GM12878 (cell line): ENCODE measurements around the gene NKD2. TPM values are rescaled to one million over a fixed set of nuclear protein-coding genes. Genes with fewer than 3 reads are reported as not detected.

Experiments used
- ATAC-seq: fragments of 200-7000 bp; cut with Tn5 transposase; 3 replicates; pipeline ENCODE4 v1.9.1; 2020; ENCODE audit warnings: mild to moderate bottlenecking, moderate library complexity
- BruUV-seq: library from RNA; stranded (reverse); fragments of 400-500 nt; replicated peaks from 2 replicates; lab custom pipeline; 2021; lab: Mats Ljungman, UMichigan
- CTCF ChIA-PET: fragments of 300-600 bp; sonication (Branson Sonifier 250); formaldehyde crosslinking; extraction: SDS; loops from one replicate; lab custom pipeline; 2021; ENCODE audit warnings: inconsistent platforms; lab: Yijun Ruan, JAX
- POLR2A ChIA-PET: fragments of 350-600 bp; formaldehyde crosslinking; extraction: SDS; loops from one replicate; lab custom pipeline; 2021; ENCODE audit warnings: inconsistent platforms; lab: Charles Lee
- RAD21 ChIA-PET: fragments of 300-600 bp; sonication (Branson Sonifier 250); formaldehyde crosslinking; loops from one replicate; lab custom pipeline; 2023; ENCODE audit warnings: antibody characterized with exemption; ENCODE audit not compliant: unreplicated experiment; lab: Charles Lee
- SMC1A ChIA-PET: fragments of 300-600 bp; sonication (Branson Sonifier 250); formaldehyde crosslinking; loops from one replicate; lab custom pipeline; 2023; ENCODE audit not compliant: unreplicated experiment, uncharacterized antibody; lab: Charles Lee
- DNase-seq: peaks from one replicate; pipeline ENCODE4 v3.0.0-alpha.2; 2011; ENCODE audit warnings: low read depth, low spot score
- FAIRE-seq: peaks from 3 replicates; lab custom pipeline; 2011; peaks lifted over from hg19 to GRCh38; lab: Jason Lieb, UNC
- H2AFZ ChIP-seq: 2 replicates; pipeline ENCODE4 v1.6.0; 2011; ENCODE audit warnings: low read depth, low read length, control low read depth; ENCODE audit not compliant: control insufficient read depth
- H3K27ac ChIP-seq: 2 replicates; pipeline ENCODE4 v1.5.1; 2011; ENCODE audit warnings: control low read depth; ENCODE audit not compliant: control insufficient read depth, insufficient read depth
- H3K27me3 ChIP-seq, 2 experiments: replicated peaks in 1 of 2; 2 replicates each; pipeline versions ENCODE4 v1.6.0 to v1.6.1; 2011; ENCODE audit warnings: low read length in 1 of 2; ENCODE audit not compliant: control insufficient read depth in 2 of 2, insufficient read depth in 2 of 2
- H3K36me3 ChIP-seq, 2 experiments: 2 replicates each; pipeline ENCODE4 v1.5.1; 2011; ENCODE audit warnings: low read length in 1 of 2; ENCODE audit not compliant: control insufficient read depth in 2 of 2, insufficient read depth in 2 of 2
- H3K4me1 ChIP-seq: 2 replicates; pipeline ENCODE4 v1.6.1; 2011; ENCODE audit warnings: mild to moderate bottlenecking, low read length, moderate library complexity, mixed read lengths; ENCODE audit not compliant: control insufficient read depth, insufficient read depth
- H3K4me2 ChIP-seq: 2 replicates; pipeline ENCODE4 v1.6.0; 2011; ENCODE audit warnings: control low read depth; ENCODE audit not compliant: control insufficient read depth, insufficient read depth
- H3K4me3 ChIP-seq: fragments of 200-600 bp; sonication (generic); 2 replicates; pipeline ENCODE4 v1.5.1; 2016
- H3K79me2 ChIP-seq: 2 replicates; pipeline ENCODE4 v1.6.0; 2011; ENCODE audit warnings: low read length; ENCODE audit not compliant: control insufficient read depth, insufficient read depth
- H3K9ac ChIP-seq: 2 replicates; pipeline ENCODE4 v1.8.0; 2011; ENCODE audit warnings: low read length, control low read depth, mixed read lengths; ENCODE audit not compliant: control insufficient read depth, insufficient read depth
- H3K9me3 ChIP-seq: replicated peaks from 3 replicates; pipeline ENCODE4 v1.5.1; 2011; ENCODE audit warnings: mild to moderate bottlenecking, low read length; ENCODE audit not compliant: control insufficient read depth, insufficient read depth
- H4K20me1 ChIP-seq: 2 replicates; pipeline ENCODE4 v1.6.0; 2011; ENCODE audit not compliant: control insufficient read depth, insufficient read depth
- CEBPZ ChIP-seq: fragments of 150-350 bp; IDR thresholded peaks from 2 replicates; pipeline ENCODE4 v1.6.1; 2016; ENCODE audit warnings: low read depth, low read length
- CTCF ChIP-seq, 3 experiments: IDR thresholded peaks in 2 of 3; conservative IDR thresholded peaks in 1 of 3; 2 replicates each; pipeline ENCODE4 v1.5.1; 2011; ENCODE audit warnings: low read depth in 3 of 3, low read length in 3 of 3, mild to moderate bottlenecking in 3 of 3, control low read depth in 2 of 3, moderate library complexity in 2 of 3, inconsistent platforms in 1 of 3, mixed read lengths in 1 of 3; ENCODE audit not compliant: control insufficient read depth in 2 of 3, insufficient read depth in 1 of 3; ENCODE audit errors: extremely low read depth in 1 of 3
- E2F4 ChIP-seq: IDR thresholded peaks from 2 replicates; pipeline ENCODE4 v1.6.1; 2012; ENCODE audit warnings: low read depth, low read length, improper control_type of control experiment
- HDAC6 ChIP-seq: fragments of 200-600 bp; sonication (generic); IDR thresholded peaks from one replicate; pipeline ENCODE4 v1.8.0; 2017; ENCODE audit warnings: antibody characterized with exemption; ENCODE audit not compliant: unreplicated experiment
- IKZF2 ChIP-seq, 2 experiments: fragments of 450-650 bp; IDR thresholded peaks; 2 replicates each; pipeline ENCODE4 v1.6.1; 2017; ENCODE audit warnings: mild to moderate bottlenecking in 2 of 2, moderate library complexity in 2 of 2
- IRF4 ChIP-seq: IDR thresholded peaks from 2 replicates; pipeline ENCODE4 v1.6.1; 2011; ENCODE audit warnings: low read depth, low read length
- MXI1 ChIP-seq: fragments of 150-350 bp; IDR thresholded peaks from 2 replicates; pipeline ENCODE4 v1.6.1; 2011; ENCODE audit warnings: low read depth, mild to moderate bottlenecking, inconsistent platforms, low read length, improper control_type of control experiment
- WGBS: methylation state at CpG from one replicate; pipeline ENCODE4 v1.1.6; 2016; ENCODE audit warnings: low lambda C conversion rate; ENCODE audit not compliant: insufficient replicate concordance, insufficient coverage; ENCODE audit errors: missing lambda C conversion rate; 5-methylcytosine and 5-hydroxymethylcytosine counted together
- in situ Hi-C: fragments of 300-500 bp; cut with MboI; formaldehyde crosslinking; loops from 9 replicates; pipeline ENCODE4 v1.14.3; 2018; ENCODE audit warnings: mixed read lengths
- intact Hi-C: fragments of 100-400 bp; cut with micrococcal nuclease; formaldehyde crosslinking; loops from one replicate; pipeline ENCODE4 v1.14.2; 2022; ENCODE audit not compliant: unreplicated experiment
- polyA plus RNA-seq, 11 experiments: library from polyadenylated mRNA; depleted of rRNA in 4 of 11; unstranded in 6 of 11; stranded (reverse) in 5 of 11; fragments of >200 nt; fragmentation: Nextera tagmentation in 4 of 11; fragmentation: Illumina TruSeq in 1 of 11; extraction: Ambion mirVana in 4 of 11; extraction: Trizol in 1 of 11; gene quantifications; 1 replicate in 1 of 11; 2 replicates in 10 of 11; pipeline versions ENCODE4 v1.2.1 to v1.2.3, GENCODE V29; 2011 to 2016; ENCODE audit warnings: inconsistent platforms in 2 of 11, missing spikeins in 2 of 11, low read depth in 1 of 11
- total RNA-seq, 4 experiments: library from RNA; depleted of rRNA in 3 of 4; stranded (reverse); fragments of >200 nt in 3 of 4; fragmentation: Illumina TruSeq in 1 of 4; extraction: Trizol in 1 of 4; gene quantifications; 2 replicates each; pipeline versions ENCODE4 v1.2.1 to v1.2.3, GENCODE V29; 2013 to 2021

Gene NKD2
- total and polyA plus RNA-seq, 10 of the 15 experiments (the other 5 are each of a cell fraction or from before 2014, with no cell fraction given) = 0.20 to 0.83 (median 0.26) TPM; not detected in 7

GRCh38 chr5:1074816-1075554 is 66.4 kb downstream of the NKD2 start:
- no peaks in the 10 kb centered on the region for H3K36me3 ChIP-seq
- CTCF ChIA-PET = no interaction called here
- H3K9me3 ChIP-seq = no peaks in the 10 kb centered on the region
- 68% methylated on average over 31 of the region's 40 CpGs for WGBS
- H2AFZ ChIP-seq = no peak overlapping the region
- no TSS peak for BruUV-seq
- ATAC-seq = no peak
- TF ChIP-seq E2F4 = no peak
- no peak for TF ChIP-seq MXI1
- TF ChIP-seq HDAC6 = no peak
- no peak for TF ChIP-seq CEBPZ
- no peak for TF ChIP-seq IRF4
- TF ChIP-seq CTCF (IDR thresholded peaks at IDR 0.05 in 2 of 3, conservative IDR thresholded peaks at IDR 0.05 in 1 of 3; ENCODE audit: control insufficient read depth in 2 of 3, extremely low read depth in 1 of 3, insufficient read depth in 1 of 3, low read depth in 3 of 3, low read length in 3 of 3) = no peak
- no peak for TF ChIP-seq IKZF2 (IDR thresholded peaks at IDR 0.05)
- TF ChIP-seq, all 136 proteins: peak for 0
- no peak overlapping the region for H3K9ac ChIP-seq
- no peaks in the 10 kb centered on the region for H3K4me1 ChIP-seq
- no peak overlapping the region for H3K4me2 ChIP-seq
- H3K4me3 ChIP-seq = no peak overlapping the region
- no peaks in the 10 kb centered on the region for H4K20me1 ChIP-seq
- DNase-seq (no peak), FAIRE-seq (no peak)
- SMC1A ChIA-PET = no interaction called here
- no peak overlapping the region for H3K27ac ChIP-seq
- no peaks in the 10 kb centered on the region for H3K79me2 ChIP-seq
- in situ Hi-C loops = no loop called here
- H3K27me3 ChIP-seq = no peaks in the 10 kb centered on the region
- RAD21 ChIA-PET = no interaction called here
- intact Hi-C loops = no loop called here
- POLR2A ChIA-PET = no interaction called here
